Activated CD8-positive, alpha-beta T cell treated with anti-CD3 and anti-CD28 coated beads for 36 hours (primary cell): ENCODE data around the gene RASL12. TPM values are rescaled to one million over a fixed set of nuclear protein-coding genes. Genes with fewer than 3 reads are reported as not detected.
"Not testable (repeated sequence)": the region's sequence is repeated elsewhere in the genome, so short reads cannot be mapped to it uniquely, and the experiment has no call there.

Experiments used
- ATAC-seq: fragments of 200-7000 bp; cut with Tn5 transposase; one replicate; pipeline ENCODE4 v1.10.0; 2021; ENCODE audit warnings: mild to moderate bottlenecking, moderate library complexity
- CTCF ChIA-PET: fragments of 350-600 bp; sonication (Branson Sonifier 250); formaldehyde crosslinking; loops from one replicate; lab custom pipeline; 2021; ENCODE audit warnings: antibody characterized with exemption; lab: Charles Lee
- POLR2A ChIA-PET: fragments of 350-600 bp; sonication (Branson Sonifier 250); formaldehyde crosslinking; loops from one replicate; lab custom pipeline; 2021; ENCODE audit warnings: antibody characterized with exemption; lab: Charles Lee
- DNase-seq: peaks from one replicate; pipeline ENCODE4 v3.0.0-alpha.2; 2020
- H3K27ac Mint-ChIP-seq: one replicate; pipeline ENCODE4 v1.8.0; 2021; ENCODE audit warnings: mild to moderate bottlenecking, mixed read lengths
- H3K27me3 Mint-ChIP-seq: one replicate; pipeline ENCODE4 v1.8.0; 2021; ENCODE audit warnings: mixed read lengths
- H3K36me3 Mint-ChIP-seq: one replicate; pipeline ENCODE4 v1.8.0; 2021; ENCODE audit warnings: low read depth, mixed read lengths
- H3K4me1 Mint-ChIP-seq: one replicate; pipeline ENCODE4 v1.8.0; 2021; ENCODE audit warnings: low read depth, mixed read lengths
- H3K4me3 Mint-ChIP-seq: one replicate; pipeline ENCODE4 v1.8.0; 2021; ENCODE audit warnings: mild to moderate bottlenecking, moderate library complexity, mixed read lengths
- H3K9me3 Mint-ChIP-seq: one replicate; pipeline ENCODE4 v1.8.0; 2021; ENCODE audit warnings: mixed read lengths
- CTCF ChIP-seq: fragments of 200-600 bp; IDR thresholded peaks from one replicate; pipeline ENCODE4 v1.8.0; 2022; ENCODE audit warnings: antibody characterized with exemption, mild to moderate bottlenecking
- intact Hi-C: fragments of 100-400 bp; cut with micrococcal nuclease; formaldehyde crosslinking; loops from one replicate; pipeline ENCODE4 v1.10.0; 2022
- total RNA-seq, 2 experiments: library from RNA; stranded (reverse); gene quantifications; one replicate each; pipeline ENCODE4 v1.2.3, GENCODE V29; 2021

Gene RASL12
- total RNA-seq, 2 experiments from 2014 or later: not detected

GRCh38 chr15:65048241-65048640 is 19.6 kb downstream of the RASL12 start:
- CTCF ChIA-PET: interaction anchor here (1.5 kb wide), 1 partner anchor 14 kb away, joined by 4 read pairs; no protein-coding TSS in a partner anchor
- Mint-ChIP-seq H3K4me1 (peaks cover 17% of the 10 kb centered on the region), H3K4me3 (no peak overlapping the region), H3K36me3 (no peaks in the 10 kb centered on the region), H3K27me3 (peaks cover 1% of the 10 kb centered on the region), H3K9me3 (no peaks in the 10 kb centered on the region), H3K27ac (no peak overlapping the region)
- no peak for DNase-seq
- ATAC-seq: no peak
- no peak for TF ChIP-seq CTCF
- intact Hi-C loops: no loop called here
- POLR2A ChIA-PET: no interaction called here

GRCh38 chr15:65044724-65045481 is 22.9 kb downstream of the RASL12 start, which contains the start of gene SLC51B:
Gene SLC51B (plus strand): TSS chr15:65045387. CDS start chr15:65050005, 4,618 bp downstream.
- no peak for DNase-seq
- POLR2A ChIA-PET: interaction anchor here (1.3 kb wide), 1 partner anchor 90 kb away, joined by 3 read pairs; no protein-coding TSS in a partner anchor
- TF ChIP-seq CTCF: no peak
- intact Hi-C loops: no loop called here
- Mint-ChIP-seq H3K4me1 (peaks cover 12% of the 10 kb centered on the region), H3K9me3 (no peaks in the 10 kb centered on the region), H3K27ac (no peak within 1 kb of the TSS), H3K4me3 (no peak within 1 kb of the TSS), H3K36me3 (no peaks in the 10 kb centered on the region), H3K27me3 (peaks cover 1% of the 10 kb centered on the region)
- CTCF ChIA-PET: interaction anchor here (0.8 to 1.7 kb wide), 3 partner anchors 11 to 57 kb away, joined by 3 to 8 read pairs (median 4); no protein-coding TSS in a partner anchor
- no peak for ATAC-seq

GRCh38 chr15:65044218-65044617 is 23.6 kb downstream of the RASL12 start:
- H3K27me3 Mint-ChIP-seq, H3K27ac Mint-ChIP-seq, H3K4me1 Mint-ChIP-seq, H3K9me3 Mint-ChIP-seq, H3K36me3 Mint-ChIP-seq, H3K4me3 Mint-ChIP-seq, intact Hi-C loops: not testable (repeated sequence)
- DNase-seq (peak; percentile 32), ATAC-seq (peak; percentile 51)
- ChIA-PET CTCF (interaction anchor here (0.8 to 2.7 kb wide), 5 partner anchors 10 to 57 kb away, joined by 3 to 10 read pairs (median 4); no protein-coding TSS in a partner anchor), POLR2A (interaction anchor here (0.6 to 1.3 kb wide), 2 partner anchors 87 to 90 kb away, joined by 3 read pairs; no protein-coding TSS in a partner anchor)

GRCh38 chr15:65042776-65043327 is 24.9 kb downstream of the RASL12 start:
- Mint-ChIP-seq H3K36me3 (no peaks in the 10 kb centered on the region), H3K4me3 (no peak overlapping the region), H3K27me3 (peaks cover 1% of the 10 kb centered on the region), H3K27ac (no peak overlapping the region), H3K9me3 (no peaks in the 10 kb centered on the region), H3K4me1 (peaks cover 3% of the 10 kb centered on the region)
- intact Hi-C loops: no loop called here
- no peak for TF ChIP-seq CTCF
- no peak for ATAC-seq
- no peak for DNase-seq
- POLR2A ChIA-PET: interaction anchor here (0.7 kb wide), 1 partner anchor 32 kb away, joined by 3 read pairs; no protein-coding TSS in a partner anchor
- CTCF ChIA-PET: interaction anchor here (0.8 to 2.7 kb wide), 6 partner anchors 9 to 58 kb away, joined by 3 to 12 read pairs (median 4); no protein-coding TSS in a partner anchor

GRCh38 chr15:65041787-65042186 is 26.0 kb downstream of the RASL12 start:
- H3K27ac Mint-ChIP-seq: no peak overlapping the region
- CTCF ChIA-PET: interaction anchor here (1.6 to 2.9 kb wide), 5 partner anchors 8 to 36 kb away, joined by 3 to 12 read pairs (median 8); no protein-coding TSS in a partner anchor

More at GRCh38 chr15:65041787-65042186, 26.0 kb downstream of the RASL12 start:
- no peak for DNase-seq
- Mint-ChIP-seq H3K27me3 (peaks cover 1% of the 10 kb centered on the region), H3K36me3 (no peaks in the 10 kb centered on the region), H3K4me3 (no peak overlapping the region), H3K4me1 (peaks cover 3% of the 10 kb centered on the region), H3K9me3 (no peaks in the 10 kb centered on the region)
- POLR2A ChIA-PET: no interaction called here
- TF ChIP-seq CTCF: no peak
- no peak for ATAC-seq
- intact Hi-C loops: no loop called here
